Activated naive CD8-positive, alpha-beta T cell treated with anti-CD3 and anti-CD28 coated beads, Interleukin-2, amount 10 ng/mL, durations not matched to agents 7 days and 5 days (primary cell): ENCODE data around the gene GJD3. TPM values are rescaled to one million over a fixed set of nuclear protein-coding genes. Genes with fewer than 3 reads are reported as not detected.

Experiments used
- ATAC-seq: fragments of 150-1000 bp; cut with Tn5 transposase; one replicate; pipeline ENCODE4 v1.10.0; 2021; ENCODE audit warnings: low read depth, moderate library complexity
- POLR2A ChIA-PET: fragments of 350-600 bp; sonication (Branson Sonifier 250); formaldehyde crosslinking; loops from one replicate; lab custom pipeline; 2021; ENCODE audit warnings: antibody characterized with exemption; lab: Charles Lee
- DNase-seq: peaks from one replicate; pipeline ENCODE4 v3.0.0; 2021
- H3K27ac Mint-ChIP-seq: one replicate; pipeline ENCODE4 v1.8.0; 2022; ENCODE audit warnings: mild to moderate bottlenecking, mixed read lengths
- H3K27me3 Mint-ChIP-seq: one replicate; pipeline ENCODE4 v1.8.0; 2022; ENCODE audit warnings: mild to moderate bottlenecking, moderate library complexity, mixed read lengths
- H3K36me3 Mint-ChIP-seq: one replicate; pipeline ENCODE4 v1.8.0; 2021; ENCODE audit warnings: mild to moderate bottlenecking, mixed read lengths
- H3K4me1 Mint-ChIP-seq: one replicate; pipeline ENCODE4 v1.8.0; 2021; ENCODE audit warnings: mixed read lengths
- H3K4me3 Mint-ChIP-seq: one replicate; pipeline ENCODE4 v1.8.0; 2022; ENCODE audit warnings: mild to moderate bottlenecking, moderate library complexity, mixed read lengths
- H3K9me3 Mint-ChIP-seq: one replicate; pipeline ENCODE4 v1.8.0; 2021; ENCODE audit warnings: mixed read lengths
- total RNA-seq, 2 experiments: library from RNA; stranded (reverse); gene quantifications; one replicate each; pipeline ENCODE4 v1.2.3, GENCODE V29; 2021

GJD3 gene
- total RNA-seq, 2 experiments from 2014 or later, result 0.48 TPM; not detected in 1

- POLR2A ChIA-PET, result interaction anchor here (0.6 to 8.7 kb wide), 2 partner anchors 14 to 52 kb away, joined by 3 to 170 read pairs; no protein-coding TSS in a partner anchor
- H3K4me3 Mint-ChIP-seq, result no peak overlapping the region
These were observed 25.4 kb downstream of the GJD3 start for GRCh38 chr17:40338941-40339649.

GRCh38 chr17:40338058-40338457 is 26.5 kb downstream of the GJD3 start:
- Mint-ChIP-seq H3K4me1 (peaks cover 59% of the 10 kb centered on the region), H3K27me3 (no peaks in the 10 kb centered on the region), H3K36me3 (peaks cover 48% of the 10 kb centered on the region), H3K27ac (peak overlapping the region; percentile 81), H3K4me3 (peak overlapping the region; percentile 42), H3K9me3 (peaks cover 1% of the 10 kb centered on the region)
- no peak for ATAC-seq
- no peak for DNase-seq
- POLR2A ChIA-PET, result interaction anchor here (8.7 kb wide), 1 partner anchor 13 kb away, joined by 170 read pairs; no protein-coding TSS in a partner anchor

More at GRCh38 chr17:40338941-40339649, 25.4 kb downstream of the GJD3 start:
- ATAC-seq (no peak), DNase-seq (no peak)
- peaks cover 62% of the 10 kb centered on the region for H3K4me1 Mint-ChIP-seq
- no peaks in the 10 kb centered on the region for H3K27me3 Mint-ChIP-seq
- H3K9me3 Mint-ChIP-seq, result peaks cover 1% of the 10 kb centered on the region
- peak overlapping the region; percentile 63 for H3K27ac Mint-ChIP-seq
- peaks cover 46% of the 10 kb centered on the region for H3K36me3 Mint-ChIP-seq

- POLR2A ChIA-PET, result interaction anchor here (2.9 kb wide), 1 partner anchor 12 kb away, joined by 10 read pairs; no protein-coding TSS in a partner anchor
- Mint-ChIP-seq H3K36me3 (peaks cover 48% of the 10 kb centered on the region), H3K4me3 (no peak overlapping the region), H3K4me1 (peaks cover 59% of the 10 kb centered on the region), H3K27me3 (no peaks in the 10 kb centered on the region), H3K27ac (peak overlapping the region; percentile 81), H3K9me3 (peaks cover 1% of the 10 kb centered on the region)
- ATAC-seq (no peak), DNase-seq (no peak)
These were observed 27.2 kb downstream of the GJD3 start for GRCh38 chr17:40337351-40337750.

- Mint-ChIP-seq H3K27me3 (no peaks in the 10 kb centered on the region), H3K9me3 (peaks cover 1% of the 10 kb centered on the region)
These were observed 28.9 kb downstream of the GJD3 start for GRCh38 chr17:40335620-40336019.

GRCh38 chr17:40333781-40334448 is 30.6 kb downstream of the GJD3 start:
- H3K9me3 Mint-ChIP-seq, result peaks cover 1% of the 10 kb centered on the region
- no peaks in the 10 kb centered on the region for H3K27me3 Mint-ChIP-seq
- DNase-seq (no peak), ATAC-seq (no peak)
- H3K36me3 Mint-ChIP-seq, result peaks cover 47% of the 10 kb centered on the region
- peak overlapping the region; percentile 69 for H3K27ac Mint-ChIP-seq
- peaks cover 65% of the 10 kb centered on the region for H3K4me1 Mint-ChIP-seq
- POLR2A ChIA-PET, result interaction anchor here (0.9 to 1.7 kb wide), 2 partner anchors 11 to 29 kb away, joined by 3 to 15 read pairs; no protein-coding TSS in a partner anchor
- H3K4me3 Mint-ChIP-seq, result peak overlapping the region; percentile 58

More at GRCh38 chr17:40335620-40336019, 28.9 kb downstream of the GJD3 start:
- Mint-ChIP-seq H3K4me3 (no peak overlapping the region), H3K27ac (no peak overlapping the region), H3K4me1 (peaks cover 65% of the 10 kb centered on the region), H3K36me3 (peaks cover 55% of the 10 kb centered on the region)
- POLR2A ChIA-PET, result interaction anchor here (1.6 to 2.9 kb wide), 2 partner anchors 11 to 14 kb away, joined by 4 to 10 read pairs; no protein-coding TSS in a partner anchor
- no peak for ATAC-seq
- no peak for DNase-seq

GRCh38 chr17:40331743-40332641 is 32.5 kb downstream of the GJD3 start:
- Mint-ChIP-seq H3K36me3 (peaks cover 43% of the 10 kb centered on the region), H3K27ac (peak overlapping the region; percentile 81), H3K27me3 (no peaks in the 10 kb centered on the region), H3K9me3 (no peaks in the 10 kb centered on the region), H3K4me1 (peaks cover 69% of the 10 kb centered on the region), H3K4me3 (peak overlapping the region; percentile 72)
- POLR2A ChIA-PET, result interaction anchor here (1.0 to 14.9 kb wide), 7 partner anchors 9 to 250 kb away, joined by 3 to 170 read pairs (median 13); partner anchors contain the start of gene RARA
- ATAC-seq (peak; percentile 4), DNase-seq (no peak)

- peak overlapping the region; percentile 76 for H3K4me3 Mint-ChIP-seq
- H3K4me1 Mint-ChIP-seq, result peaks cover 76% of the 10 kb centered on the region
- POLR2A ChIA-PET, result interaction anchor here (0.6 to 14.9 kb wide), 8 partner anchors 8 to 251 kb away, joined by 3 to 170 read pairs (median 10); partner anchors contain the start of genes CASC3 and RARA
- H3K27me3 Mint-ChIP-seq, result no peaks in the 10 kb centered on the region
- no peak for ATAC-seq
- H3K36me3 Mint-ChIP-seq, result peaks cover 43% of the 10 kb centered on the region
- H3K27ac Mint-ChIP-seq, result peak overlapping the region; percentile 92
- no peak for DNase-seq
- H3K9me3 Mint-ChIP-seq, result no peaks in the 10 kb centered on the region
These were observed 33.6 kb downstream of the GJD3 start for GRCh38 chr17:40330850-40331470.

- DNase-seq, result peak; percentile 56
- no peaks in the 10 kb centered on the region for H3K9me3 Mint-ChIP-seq
- ATAC-seq, result peak; percentile 59
- H3K4me3 Mint-ChIP-seq, result peak overlapping the region; percentile 76
- H3K4me1 Mint-ChIP-seq, result peaks cover 78% of the 10 kb centered on the region
- peaks cover 41% of the 10 kb centered on the region for H3K36me3 Mint-ChIP-seq
- no peaks in the 10 kb centered on the region for H3K27me3 Mint-ChIP-seq
- peak overlapping the region; percentile 92 for H3K27ac Mint-ChIP-seq
- POLR2A ChIA-PET, result interaction anchor here (1.7 to 14.9 kb wide), 5 partner anchors 8 to 22 kb away, joined by 7 to 170 read pairs (median 13); partner anchors contain the start of gene RARA
These were observed 34.4 kb downstream of the GJD3 start for GRCh38 chr17:40329839-40330794.

GRCh38 chr17:40328386-40328766 is 36.2 kb downstream of the GJD3 start:
- H3K4me3 Mint-ChIP-seq, result peak overlapping the region; percentile 33
- peaks cover 29% of the 10 kb centered on the region for H3K36me3 Mint-ChIP-seq
- no peaks in the 10 kb centered on the region for H3K9me3 Mint-ChIP-seq
- H3K27me3 Mint-ChIP-seq, result no peaks in the 10 kb centered on the region
- no peak for DNase-seq
- POLR2A ChIA-PET, result interaction anchor here (1.2 to 14.9 kb wide), 5 partner anchors 10 to 26 kb away, joined by 3 to 170 read pairs (median 7); no protein-coding TSS in a partner anchor
- no peak for ATAC-seq
- peaks cover 76% of the 10 kb centered on the region for H3K4me1 Mint-ChIP-seq
- H3K27ac Mint-ChIP-seq, result peak overlapping the region; percentile 78

- ATAC-seq (no peak), DNase-seq (no peak)
- Mint-ChIP-seq H3K27me3 (no peaks in the 10 kb centered on the region), H3K36me3 (peaks cover 24% of the 10 kb centered on the region), H3K27ac (peak overlapping the region; percentile 98), H3K9me3 (no peaks in the 10 kb centered on the region), H3K4me3 (peak overlapping the region; percentile 88), H3K4me1 (peaks cover 81% of the 10 kb centered on the region)
- POLR2A ChIA-PET, result interaction anchor here (0.7 to 14.9 kb wide), 8 partner anchors 10 to 1360 kb away, joined by 3 to 170 read pairs (median 4); partner anchors contain the start of gene RARA
These were observed 36.7 kb downstream of the GJD3 start for GRCh38 chr17:40327735-40328385.
